Heart left ventricle (tissue), 16 donors: ENCODE measurements around the gene AGA. TPM values are rescaled to one million over a fixed set of nuclear protein-coding genes. Genes with fewer than 3 reads are reported as not detected.

Experiments
- ATAC-seq, 4 donors: fragments of 200-7000 bp; cut with Tn5 transposase; one replicate each; pipeline ENCODE4 v1.9.1; 2020 to 2022; ENCODE audit warnings: moderate library complexity in 4 of 4, mild to moderate bottlenecking in 3 of 4, moderate number of reproducible peaks in 1 of 4
- DNase-seq, 5 donors: peaks; one replicate each; pipeline ENCODE4 v3.0.0-alpha.2; 2020
- H3K27ac ChIP-seq, 12 donors: fragments of 200-600 bp; sonication (generic) in 4 of 12; one replicate each; pipeline versions ENCODE4 v1.5.0 to v1.8.0; 2016 to 2022; ENCODE audit warnings: mild to moderate bottlenecking in 2 of 12
- H3K27me3 ChIP-seq, 9 donors: fragments of 200-600 bp; sonication (generic) in 2 of 9; one replicate each; pipeline versions ENCODE4 v1.5.1 to v1.8.0; 2016 to 2022; ENCODE audit warnings: mild to moderate bottlenecking in 3 of 9
- H3K36me3 ChIP-seq, 9 donors: fragments of 200-600 bp; sonication (generic) in 2 of 9; one replicate each; pipeline versions ENCODE4 v1.5.0 to v1.8.0; 2018 to 2022; ENCODE audit warnings: mild to moderate bottlenecking in 2 of 9
- H3K4me1 ChIP-seq, 12 donors: fragments of 200-600 bp; sonication (generic) in 4 of 12; one replicate each; pipeline versions ENCODE4 v1.5.0 to v1.8.0; 2016 to 2022; ENCODE audit warnings: mild to moderate bottlenecking in 3 of 12
- H3K4me3 ChIP-seq, 12 donors: fragments of 200-600 bp; sonication (generic) in 4 of 12; one replicate each; pipeline versions ENCODE4 v1.5.0 to v1.8.0; 2017 to 2022; ENCODE audit warnings: mild to moderate bottlenecking in 9 of 12, moderate library complexity in 4 of 12
- H3K9me3 ChIP-seq, 12 donors: fragments of 200-600 bp; sonication (generic) in 4 of 12; one replicate each; pipeline versions ENCODE4 v1.5.0 to v1.8.0; 2016 to 2022; ENCODE audit warnings: mild to moderate bottlenecking in 1 of 12
- POLR2A ChIP-seq, 2 donors: fragments of 450-650 bp; IDR thresholded peaks; one replicate each; pipeline ENCODE4 v1.6.1; 2017; ENCODE audit warnings: antibody characterized with exemption in 2 of 2, mild to moderate bottlenecking in 2 of 2, moderate library complexity in 2 of 2
- WGBS, 4 donors: extraction: QIAGEN DNeasy Blood & Tissue Kit in 2 of 4; methylation state at CpG; one replicate each; pipeline versions ENCODE4 v1.1.5 to v1.1.7; 2013 to 2018; 5-methylcytosine and 5-hydroxymethylcytosine counted together
- intact Hi-C, 10 donors: fragments of 100-400 bp; cut with DNase I; formaldehyde crosslinking; loops; one replicate each; pipeline versions ENCODE4 v1.11.1 to v1.14.2; 2022
- polyA plus RNA-seq, 2 donors: library from polyadenylated mRNA; stranded (reverse); fragments of 200-250 nt; gene quantifications; one replicate each; pipeline ENCODE4 v1.2.3, GENCODE V29; 2013
- total RNA-seq, 9 donors: library from RNA; depleted of rRNA in 2 of 9; stranded (reverse); fragments of >200 nt in 2 of 9; fragmentation: NEBNext Ultra II Directional in 3 of 9; extraction: Animal tissue kit (Norgen Biotek cat#: 25700) in 3 of 9; gene quantifications; one replicate each; pipeline versions ENCODE4 v1.1.0 to v1.2.4, GENCODE V29; 2016 to 2023
- TF ChIP-seq, protein P1 (sequence below), 12 donors: fragments of 200-600 bp; sonication (generic) in 4 of 12; IDR thresholded peaks; one replicate each; pipeline versions ENCODE4 v1.5.0 to v1.8.0; 2018 to 2022; ENCODE audit warnings: antibody characterized with exemption in 12 of 12, mild to moderate bottlenecking in 5 of 12
- donor health status: ischemic (EF 13 %, LVEDD 7.1; RV severe dilation, severe dysfunction).
- donor health status: healthy with polysubstance abuse.
- donor health status: DM: no; HTN: yes; CAD: no.
- donor health status: DM: no; HTN: no; CAD: no.
- donor health status: ischemic (EF 25% LVEDD 6.9; RV normal size, moderate dysfunction).
- donor health status: ischemic (EF 25% LVEDD 5.7; RV mildly dilated, moderate dysfunction).
- donor health status: healthy.
- donor health status: DM: yes; HTN: yes; CAD: no.
- donor health status: ischemic (EF 35%, LVEDD 5.7; RV mildly dilated, moderate dysfunction).
- donor health status: nonischemic (EF 11% LVEDD 7.7; RV severe dilation, severe dysfunction).
- donor health status: DM: yes; HTN: yes; CAD: no.
- donor health status: PGD.
- donor health status: ischemic (EF 29% LVEDD 5.4; RV normal size, mild dysfunction).
- donor health status: nonischemic (EF 23%, LVEDD 6.1; RV moderate dilation, normal function).

The AGA gene
- total and polyA plus RNA-seq, 11 donors = 3.8 to 13.4 (median 8.0) TPM

GRCh38 chr4:177413076-177413475 lies 29.2 kb downstream of the AGA start:
- H3K27ac ChIP-seq = no peak overlapping the region
- TF ChIP-seq, protein P1, sequence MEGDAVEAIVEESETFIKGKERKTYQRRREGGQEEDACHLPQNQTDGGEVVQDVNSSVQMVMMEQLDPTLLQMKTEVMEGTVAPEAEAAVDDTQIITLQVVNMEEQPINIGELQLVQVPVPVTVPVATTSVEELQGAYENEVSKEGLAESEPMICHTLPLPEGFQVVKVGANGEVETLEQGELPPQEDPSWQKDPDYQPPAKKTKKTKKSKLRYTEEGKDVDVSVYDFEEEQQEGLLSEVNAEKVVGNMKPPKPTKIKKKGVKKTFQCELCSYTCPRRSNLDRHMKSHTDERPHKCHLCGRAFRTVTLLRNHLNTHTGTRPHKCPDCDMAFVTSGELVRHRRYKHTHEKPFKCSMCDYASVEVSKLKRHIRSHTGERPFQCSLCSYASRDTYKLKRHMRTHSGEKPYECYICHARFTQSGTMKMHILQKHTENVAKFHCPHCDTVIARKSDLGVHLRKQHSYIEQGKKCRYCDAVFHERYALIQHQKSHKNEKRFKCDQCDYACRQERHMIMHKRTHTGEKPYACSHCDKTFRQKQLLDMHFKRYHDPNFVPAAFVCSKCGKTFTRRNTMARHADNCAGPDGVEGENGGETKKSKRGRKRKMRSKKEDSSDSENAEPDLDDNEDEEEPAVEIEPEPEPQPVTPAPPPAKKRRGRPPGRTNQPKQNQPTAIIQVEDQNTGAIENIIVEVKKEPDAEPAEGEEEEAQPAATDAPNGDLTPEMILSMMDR (IDR thresholded peaks at IDR 0.05) = no peak
- TF ChIP-seq POLR2A (IDR thresholded peaks at IDR 0.05) = no peak
- WGBS, 4 donors = 39 to 80% (median 71%) methylated on average over 1 of the region's 1 CpG
- no peaks in the 10 kb centered on the region for H3K4me1 ChIP-seq
- DNase-seq (no peak), ATAC-seq (no peak)
- H3K36me3 ChIP-seq = no peaks in the 10 kb centered on the region
- peaks cover 0 to 3% (median 0%) of the 10 kb centered on the region in 12 donors for H3K9me3 ChIP-seq
- no peaks in the 10 kb centered on the region for H3K27me3 ChIP-seq
- intact Hi-C loops = no loop called here
- no peak overlapping the region for H3K4me3 ChIP-seq

DNA sequence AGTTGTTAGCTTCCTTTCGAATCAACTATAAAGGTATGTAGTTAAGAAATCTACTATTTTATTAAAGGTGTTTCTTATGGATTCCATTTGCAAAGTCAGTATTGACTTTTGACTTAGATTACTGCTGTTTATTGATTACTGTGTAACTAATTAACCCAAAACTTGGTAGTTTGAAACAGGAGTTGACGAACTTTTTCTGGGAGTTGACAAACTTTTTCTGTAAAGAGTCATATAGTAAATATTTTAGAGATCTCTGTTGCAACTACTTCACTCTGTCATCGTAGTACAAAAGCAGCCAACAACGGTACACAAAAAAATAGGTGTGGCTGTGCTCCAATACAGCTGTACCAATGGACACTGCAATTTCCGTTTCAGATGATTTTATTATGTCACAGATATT lies 30.2 kb downstream of the AGA start:
- no peak for ATAC-seq
- 69 to 81% (median 71%) methylated on average over 5 of the region's 5 CpGs for WGBS, 4 donors

DNA sequence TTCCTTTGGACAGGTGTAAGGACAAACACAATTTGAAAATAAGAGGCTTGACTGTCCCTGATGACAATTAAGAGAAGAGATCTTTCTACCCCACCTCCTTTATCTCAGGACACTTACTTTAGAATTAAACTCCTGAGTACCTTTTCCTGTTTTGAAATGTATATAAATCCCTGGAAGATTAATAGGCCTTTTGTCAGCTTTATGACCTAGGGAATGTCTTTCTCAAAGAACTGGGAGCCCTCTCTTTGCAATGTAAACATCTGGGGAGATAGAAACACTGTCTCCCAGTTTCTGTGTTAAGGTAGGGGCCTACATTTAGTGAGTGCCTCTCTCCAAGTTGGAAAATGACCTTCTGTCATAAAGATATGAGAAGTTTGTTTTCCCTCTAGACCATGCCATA lies 31.7 kb downstream of the AGA start:
- H3K4me1 ChIP-seq = no peaks in the 10 kb centered on the region
- no peak overlapping the region for H3K27ac ChIP-seq
- no peak for ATAC-seq
- intact Hi-C loops = no loop called here
- H3K27me3 ChIP-seq = no peaks in the 10 kb centered on the region
- TF ChIP-seq POLR2A (IDR thresholded peaks at IDR 0.05) = no peak
- TF ChIP-seq, protein P1 (IDR thresholded peaks at IDR 0.05) = no peak
- no peaks in the 10 kb centered on the region for H3K36me3 ChIP-seq
- no peak overlapping the region for H3K4me3 ChIP-seq
- H3K9me3 ChIP-seq = no peaks in the 10 kb centered on the region
- DNase-seq = no peak

More for the DNA sequence above, 30.2 kb downstream of the AGA start:
- Histone ChIP-seq H3K27ac (no peak overlapping the region), H3K9me3 (peaks cover 0 to 3% (median 0%) of the 10 kb centered on the region in 12 donors), H3K4me1 (no peaks in the 10 kb centered on the region), H3K4me3 (no peak overlapping the region), H3K36me3 (no peaks in the 10 kb centered on the region), H3K27me3 (no peaks in the 10 kb centered on the region)
- TF ChIP-seq, protein P1 (IDR thresholded peaks at IDR 0.05) = no peak
- no peak for TF ChIP-seq POLR2A (IDR thresholded peaks at IDR 0.05)
- no peak for DNase-seq
- intact Hi-C loops = no loop called here

DNA sequence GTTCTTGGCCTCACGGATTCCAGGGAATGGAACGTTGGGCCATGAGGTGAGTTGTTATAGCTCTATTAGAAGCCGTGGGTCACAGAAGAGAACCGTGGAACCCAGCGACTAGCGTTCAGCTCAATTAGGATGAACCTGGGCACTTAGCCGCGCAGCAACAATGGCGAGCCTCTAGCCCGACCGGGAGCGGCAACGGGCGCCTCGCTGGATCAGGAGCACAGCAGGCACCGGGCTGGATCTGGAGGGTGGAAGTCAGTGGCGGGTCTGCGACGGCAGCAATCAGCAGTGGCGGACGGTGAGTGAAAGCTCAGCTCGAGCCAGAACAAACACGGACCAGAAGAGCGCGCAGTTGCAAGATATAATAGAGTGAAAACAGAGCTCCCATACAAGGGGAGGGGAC lies 34.2 kb downstream of the AGA start:
- Histone ChIP-seq H3K27me3 (no peaks in the 10 kb centered on the region), H3K4me1 (no peaks in the 10 kb centered on the region), H3K4me3 (no peak overlapping the region), H3K36me3 (no peaks in the 10 kb centered on the region), H3K9me3 (no peaks in the 10 kb centered on the region), H3K27ac (no peak overlapping the region)
- 93 to 96% (median 94%) methylated on average over 24 to 25 of the region's 25 CpGs for WGBS, 4 donors
- TF ChIP-seq, protein P1 (IDR thresholded peaks at IDR 0.05) = no peak
- no peak for TF ChIP-seq POLR2A (IDR thresholded peaks at IDR 0.05)
- intact Hi-C loops = no loop called here
- DNase-seq (no peak), ATAC-seq (no peak)
